GM23338 (cell line): Measurements from ENCODE around the gene ITGA3. TPM values are rescaled to one million over a fixed set of nuclear protein-coding genes. Genes with fewer than 3 reads are reported as not detected.

Source experiments
- ATAC-seq: fragments of 200-7000 bp; cut with Tn5 transposase; 3 replicates; pipeline ENCODE4 v1.9.1; 2020
- DNase-seq: peaks from one replicate; pipeline ENCODE4 v3.0.0-alpha.2; 2015; ENCODE audit warnings: low spot score
- H2AFZ ChIP-seq: fragments of 200-600 bp; sonication (generic); 2 replicates; pipeline ENCODE4 v1.8.0; 2016; ENCODE audit warnings: antibody characterized with exemption, mild to moderate bottlenecking, moderate library complexity
- H3F3A ChIP-seq: fragments of 200-600 bp; sonication (generic); replicated peaks from 2 replicates; pipeline ENCODE4 v1.8.0; 2017; ENCODE audit warnings: antibody characterized with exemption, mixed run types, low read depth
- H3K27ac ChIP-seq: fragments of 200-600 bp; sonication (generic); 2 replicates; pipeline ENCODE4 v1.6.1; 2016; ENCODE audit warnings: low read depth
- H3K27me3 ChIP-seq: fragments of 200-600 bp; sonication (generic); 2 replicates; pipeline ENCODE4 v1.8.0; 2016; ENCODE audit warnings: mild to moderate bottlenecking, mixed run types, moderate library complexity; ENCODE audit not compliant: insufficient read depth
- H3K36me3 ChIP-seq: fragments of 200-600 bp; sonication (generic); 2 replicates; pipeline ENCODE4 v1.8.0; 2016; ENCODE audit warnings: mild to moderate bottlenecking; ENCODE audit not compliant: insufficient read depth
- H3K4me1 ChIP-seq: fragments of 200-600 bp; sonication (generic); 2 replicates; pipeline ENCODE4 v1.8.0; 2016; ENCODE audit warnings: mild to moderate bottlenecking, moderate library complexity; ENCODE audit not compliant: insufficient read depth
- H3K4me2 ChIP-seq: fragments of 200-600 bp; sonication (generic); 2 replicates; pipeline ENCODE4 v1.7.1; 2017; ENCODE audit warnings: mixed run types
- H3K4me3 ChIP-seq: fragments of 200-600 bp; sonication (generic); 2 replicates; pipeline ENCODE4 v1.6.1; 2016; ENCODE audit warnings: mixed run types
- H3K79me2 ChIP-seq: fragments of 200-600 bp; sonication (generic); replicated peaks from 2 replicates; pipeline ENCODE4 v1.8.0; 2017; ENCODE audit warnings: mild to moderate bottlenecking; ENCODE audit not compliant: insufficient read depth
- H3K9me2 ChIP-seq: fragments of 200-600 bp; sonication (generic); 2 replicates; pipeline ENCODE4 v1.8.0; 2017; ENCODE audit not compliant: insufficient read depth
- H4K20me1 ChIP-seq: fragments of 200-600 bp; sonication (generic); replicated peaks from 2 replicates; pipeline ENCODE4 v1.8.0; 2017; ENCODE audit warnings: mild to moderate bottlenecking; ENCODE audit not compliant: insufficient read depth
- H3K27ac Mint-ChIP-seq: 2 replicates; pipeline ENCODE4 v1.8.0; 2020; ENCODE audit warnings: inconsistent platforms, mild to moderate bottlenecking, moderate library complexity, mixed read lengths
- H3K27me3 Mint-ChIP-seq: 3 replicates; pipeline ENCODE4 v1.8.0; 2022; ENCODE audit warnings: low read depth, mild to moderate bottlenecking, moderate library complexity, mixed read lengths, inconsistent platforms; ENCODE audit not compliant: insufficient read depth, poor library complexity
- H3K36me3 Mint-ChIP-seq: 3 replicates; pipeline ENCODE4 v1.8.0; 2021; ENCODE audit warnings: low read depth, mild to moderate bottlenecking, inconsistent platforms, moderate library complexity, mixed read lengths
- H3K4me1 Mint-ChIP-seq: 3 replicates; pipeline ENCODE4 v1.8.0; 2020; ENCODE audit warnings: mild to moderate bottlenecking, inconsistent platforms, mixed read lengths
- H3K4me3 Mint-ChIP-seq: 3 replicates; pipeline ENCODE4 v1.8.0; 2021; ENCODE audit warnings: moderate library complexity, mild to moderate bottlenecking, inconsistent platforms, mixed read lengths
- H3K9me3 Mint-ChIP-seq: 3 replicates; pipeline ENCODE4 v1.8.0; 2020; ENCODE audit warnings: moderate library complexity, mild to moderate bottlenecking, inconsistent platforms, mixed read lengths
- CREB1 ChIP-seq: fragments of 250-450 bp; sonication (Bioruptor Pico); IDR thresholded peaks from 2 replicates; pipeline ENCODE4 v1.5.0; 2020; ENCODE audit warnings: low read depth, mild to moderate bottlenecking, moderate library complexity
- ETS1 ChIP-seq: IDR thresholded peaks from 2 replicates; pipeline ENCODE4 v1.6.1; 2016; ENCODE audit warnings: antibody characterized with exemption
- EZH2 ChIP-seq: fragments of 200-600 bp; sonication (generic); IDR thresholded peaks from one replicate; pipeline ENCODE4 v1.8.0; 2017; ENCODE audit warnings: antibody characterized with exemption, mild to moderate bottlenecking, low read depth; ENCODE audit not compliant: unreplicated experiment
- EZH2phosphoT487 ChIP-seq: fragments of 200-600 bp; sonication (generic); IDR thresholded peaks from one replicate; pipeline ENCODE4 v1.8.1; 2018; ENCODE audit warnings: antibody characterized with exemption; ENCODE audit not compliant: unreplicated experiment
- POLR2AphosphoS5 ChIP-seq: IDR thresholded peaks from 2 replicates; pipeline ENCODE4 v1.6.1; 2016; ENCODE audit warnings: antibody characterized with exemption, low read depth
- ZNF114 ChIP-seq: fragments of 250-450 bp; sonication (Bioruptor Pico); IDR thresholded peaks from 2 replicates; pipeline ENCODE4 v1.5.0; 2020; ENCODE audit warnings: mild to moderate bottlenecking, moderate library complexity
- ZNF331 ChIP-seq: fragments of 250-450 bp; sonication (Bioruptor Pico); IDR thresholded peaks from 2 replicates; pipeline ENCODE4 v1.5.0; 2020; ENCODE audit warnings: low read depth, mild to moderate bottlenecking, moderate library complexity
- ZNF462 ChIP-seq: fragments of 250-450 bp; sonication (Bioruptor Pico); IDR thresholded peaks from 2 replicates; pipeline ENCODE4 v1.5.0; 2020; ENCODE audit warnings: mild to moderate bottlenecking, moderate library complexity
- polyA plus RNA-seq: library from polyadenylated mRNA; unstranded; fragments of >200 nt; fragmentation: Nextera tagmentation; extraction: Ambion mirVana; gene quantifications from 2 replicates; pipeline ENCODE4 v1.2.1, GENCODE V29; 2016
- total RNA-seq: library from RNA; depleted of rRNA; stranded (reverse); fragments of >200 nt; shearing (Covaris generic); gene quantifications from 2 replicates; pipeline ENCODE4 v1.2.3, GENCODE V29; 2014
- TF ChIP-seq, protein P1 (sequence below), 2 experiments: fragments of 200-600 bp in 1 of 2; sonication (generic) in 1 of 2; conservative IDR thresholded peaks; 2 replicates each; pipeline versions ENCODE4 v1.5.1 to v1.6.1; 2016 to 2017; ENCODE audit warnings: antibody characterized with exemption in 2 of 2, low read depth in 2 of 2, mild to moderate bottlenecking in 2 of 2, moderate library complexity in 1 of 2

The ITGA3 gene
- total and polyA plus RNA-seq, 2 experiments from 2014 or later: 9.6 to 28.3 TPM

GRCh38 chr17:50014471-50015088, 41.3 kb upstream of the ITGA3 start (continued):
- TF ChIP-seq ZNF462 (CRISPR knock-in tag) (no peak), ETS1 (no peak), EZH2 (no peak), CREB1 (no peak), POLR2AphosphoS5 (no peak)

GRCh38 chr17:50015146-50015545, 40.8 kb upstream of the ITGA3 start:
- no peak overlapping the region for H2AFZ ChIP-seq
- no peaks in the 10 kb centered on the region for H4K20me1 ChIP-seq
- H3K27ac ChIP-seq: no peak overlapping the region
- H3K9me3 Mint-ChIP-seq: peaks cover 26% of the 10 kb centered on the region
- DNase-seq (no peak), ATAC-seq (no peak)
- H3K4me1 ChIP-seq: no peaks in the 10 kb centered on the region
- no peak overlapping the region for H3K4me3 ChIP-seq
- H3K27me3 Mint-ChIP-seq: peaks cover 3% of the 10 kb centered on the region
- H3K27ac Mint-ChIP-seq: no peak overlapping the region
- H3K36me3 ChIP-seq: no peaks in the 10 kb centered on the region; the same call in 1 of the 2 replicates
- H3K4me2 ChIP-seq: no peak overlapping the region
- no peak overlapping the region for H3K4me3 Mint-ChIP-seq
- H3K79me2 ChIP-seq: no peaks in the 10 kb centered on the region
- no peaks in the 10 kb centered on the region for H3K27me3 ChIP-seq
- H3F3A ChIP-seq: no peaks in the 10 kb centered on the region
- H3K36me3 Mint-ChIP-seq: peaks cover 7% of the 10 kb centered on the region; the same call in 2 of the 3 replicates
- no peaks in the 10 kb centered on the region for H3K9me2 ChIP-seq
- H3K4me1 Mint-ChIP-seq: no peaks in the 10 kb centered on the region
- TF ChIP-seq CREB1 (no peak), ZNF114 (CRISPR knock-in tag) (no peak), ZNF331 (CRISPR knock-in tag) (no peak), EZH2phosphoT487 (no peak)
- TF ChIP-seq, protein P1, sequence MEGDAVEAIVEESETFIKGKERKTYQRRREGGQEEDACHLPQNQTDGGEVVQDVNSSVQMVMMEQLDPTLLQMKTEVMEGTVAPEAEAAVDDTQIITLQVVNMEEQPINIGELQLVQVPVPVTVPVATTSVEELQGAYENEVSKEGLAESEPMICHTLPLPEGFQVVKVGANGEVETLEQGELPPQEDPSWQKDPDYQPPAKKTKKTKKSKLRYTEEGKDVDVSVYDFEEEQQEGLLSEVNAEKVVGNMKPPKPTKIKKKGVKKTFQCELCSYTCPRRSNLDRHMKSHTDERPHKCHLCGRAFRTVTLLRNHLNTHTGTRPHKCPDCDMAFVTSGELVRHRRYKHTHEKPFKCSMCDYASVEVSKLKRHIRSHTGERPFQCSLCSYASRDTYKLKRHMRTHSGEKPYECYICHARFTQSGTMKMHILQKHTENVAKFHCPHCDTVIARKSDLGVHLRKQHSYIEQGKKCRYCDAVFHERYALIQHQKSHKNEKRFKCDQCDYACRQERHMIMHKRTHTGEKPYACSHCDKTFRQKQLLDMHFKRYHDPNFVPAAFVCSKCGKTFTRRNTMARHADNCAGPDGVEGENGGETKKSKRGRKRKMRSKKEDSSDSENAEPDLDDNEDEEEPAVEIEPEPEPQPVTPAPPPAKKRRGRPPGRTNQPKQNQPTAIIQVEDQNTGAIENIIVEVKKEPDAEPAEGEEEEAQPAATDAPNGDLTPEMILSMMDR (conservative IDR thresholded peaks at IDR 0.05; ENCODE audit: low read depth in 2 of 2): no peak
